ENCODE measurements around the gene PODN. TPM values are rescaled to one million over a fixed set of nuclear protein-coding genes. Genes with fewer than 3 reads are reported as not detected.

Gene PODN
- total RNA-seq = 0.37 and 1.5 TPM in 2 replicates

GRCh38 chr1:53061859-53062707 is at the start of gene PODN:
TSS of gene PODN (plus strand) at chr1:53062213. CDS start at chr1:53069856, 7,643 bp downstream.

Other genes starting within 250 kb of the PODN start
- gene ZYG11A, start 219.5 kb upstream of the PODN start, total RNA-seq = 0.23 TPM in 1 of 2 replicates, not detected in the other
- gene ECHDC2, start 140.5 kb upstream of the PODN start, total RNA-seq = 15.4 and 19.3 TPM in 2 replicates
- 164 and 210 TPM in 2 replicates for gene SCP2, start 134.9 kb upstream of the PODN start, total RNA-seq
- not detected in 2 replicates for gene SLC1A7, start 80.4 kb downstream of the PODN start, total RNA-seq
- gene CPT2, start 134.6 kb downstream of the PODN start, total RNA-seq = 10.0 and 11.0 TPM in 2 replicates
- 40.0 and 52.9 TPM in 2 replicates for gene CZIB, start 158.4 kb downstream of the PODN start, total RNA-seq
- 25.5 and 28.1 TPM in 2 replicates for gene MAGOH, start 176.3 kb downstream of the PODN start, total RNA-seq